Thyroid gland (tissue), 4 donors: ENCODE measurements around the gene MKI67.

ENCODE experiments used
- POLR2A ChIP-seq, 2 donors: fragments of 450-650 bp; IDR thresholded peaks; one replicate each; pipeline ENCODE4 v1.6.1; 2017; ENCODE audit warnings: antibody characterized with exemption in 2 of 2, mild to moderate bottlenecking in 2 of 2, moderate library complexity in 1 of 2
- TF ChIP-seq, protein P1 (sequence below), 6 experiments: fragments of 200-600 bp in 3 of 6; fragments of 450-650 bp in 3 of 6; sonication (generic) in 3 of 6; IDR thresholded peaks; one replicate each; pipeline ENCODE4 v1.5.1; 2016 to 2019; ENCODE audit warnings: antibody characterized with exemption in 6 of 6, mild to moderate bottlenecking in 2 of 6, inconsistent platforms in 1 of 6, moderate library complexity in 1 of 6

GRCh38 chr10:128087884-128088709 is 38.1 kb downstream of the MKI67 start:
- TF ChIP-seq, protein P1, sequence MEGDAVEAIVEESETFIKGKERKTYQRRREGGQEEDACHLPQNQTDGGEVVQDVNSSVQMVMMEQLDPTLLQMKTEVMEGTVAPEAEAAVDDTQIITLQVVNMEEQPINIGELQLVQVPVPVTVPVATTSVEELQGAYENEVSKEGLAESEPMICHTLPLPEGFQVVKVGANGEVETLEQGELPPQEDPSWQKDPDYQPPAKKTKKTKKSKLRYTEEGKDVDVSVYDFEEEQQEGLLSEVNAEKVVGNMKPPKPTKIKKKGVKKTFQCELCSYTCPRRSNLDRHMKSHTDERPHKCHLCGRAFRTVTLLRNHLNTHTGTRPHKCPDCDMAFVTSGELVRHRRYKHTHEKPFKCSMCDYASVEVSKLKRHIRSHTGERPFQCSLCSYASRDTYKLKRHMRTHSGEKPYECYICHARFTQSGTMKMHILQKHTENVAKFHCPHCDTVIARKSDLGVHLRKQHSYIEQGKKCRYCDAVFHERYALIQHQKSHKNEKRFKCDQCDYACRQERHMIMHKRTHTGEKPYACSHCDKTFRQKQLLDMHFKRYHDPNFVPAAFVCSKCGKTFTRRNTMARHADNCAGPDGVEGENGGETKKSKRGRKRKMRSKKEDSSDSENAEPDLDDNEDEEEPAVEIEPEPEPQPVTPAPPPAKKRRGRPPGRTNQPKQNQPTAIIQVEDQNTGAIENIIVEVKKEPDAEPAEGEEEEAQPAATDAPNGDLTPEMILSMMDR (IDR thresholded peaks at IDR 0.05), result no peak
- TF ChIP-seq POLR2A (IDR thresholded peaks at IDR 0.05), result no peak
